EH (cell line): ENCODE results near the gene ANKRD65.
A peak's percentile ranks its signal among the peaks of the same experiment; 100 is the strongest.
"Not testable (repeated sequence)": the region's sequence is repeated elsewhere in the genome, so short reads cannot be mapped to it uniquely, and the experiment has no call there.

Experiments
- DNase-seq: peaks from one replicate; pipeline ENCODE4 v3.0.0-alpha.2; 2015; ENCODE audit warnings: low read depth

ANKRD65 gene

DNA sequence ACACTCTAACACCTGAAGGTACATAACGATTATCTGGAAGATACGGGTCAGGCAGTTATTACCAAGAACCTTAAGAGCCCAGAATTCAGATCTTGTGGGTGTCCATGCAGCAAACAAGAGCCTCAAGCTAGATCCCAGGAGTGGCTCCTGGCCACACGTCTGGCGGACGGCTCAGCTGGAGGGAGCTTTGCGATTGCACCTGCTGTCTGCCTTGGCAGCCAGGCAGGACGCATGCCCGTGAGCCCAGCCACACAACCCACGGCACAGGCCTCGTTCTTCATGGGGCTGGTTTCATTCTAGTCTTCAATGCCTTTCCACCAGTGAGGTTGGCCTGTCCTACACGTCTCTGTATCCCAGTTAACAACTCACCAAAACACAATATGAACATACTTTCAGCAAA lies 27.6 kb downstream of the ANKRD65 start:
- no peak for DNase-seq

DNA sequence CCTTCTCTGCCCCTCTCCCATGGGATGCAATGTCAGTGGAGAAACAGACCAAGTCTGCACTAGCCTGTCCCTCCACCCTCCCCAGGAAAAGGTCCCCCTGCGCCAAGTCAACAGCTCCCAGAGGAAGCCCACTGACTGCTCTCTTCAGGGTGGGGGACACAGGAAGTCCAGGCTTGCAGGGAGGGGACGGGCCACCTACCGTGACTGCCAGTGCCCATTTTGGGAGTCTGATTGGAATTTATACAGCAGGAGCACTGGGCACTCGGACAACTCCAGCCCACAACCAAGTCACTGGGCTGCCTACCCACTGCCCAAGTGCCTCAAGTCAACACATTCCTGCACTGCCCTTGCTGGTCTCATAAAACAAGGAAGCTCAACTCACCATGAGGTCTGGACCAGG lies 28.1 kb downstream of the ANKRD65 start:
- DNase-seq, result no peak

DNA sequence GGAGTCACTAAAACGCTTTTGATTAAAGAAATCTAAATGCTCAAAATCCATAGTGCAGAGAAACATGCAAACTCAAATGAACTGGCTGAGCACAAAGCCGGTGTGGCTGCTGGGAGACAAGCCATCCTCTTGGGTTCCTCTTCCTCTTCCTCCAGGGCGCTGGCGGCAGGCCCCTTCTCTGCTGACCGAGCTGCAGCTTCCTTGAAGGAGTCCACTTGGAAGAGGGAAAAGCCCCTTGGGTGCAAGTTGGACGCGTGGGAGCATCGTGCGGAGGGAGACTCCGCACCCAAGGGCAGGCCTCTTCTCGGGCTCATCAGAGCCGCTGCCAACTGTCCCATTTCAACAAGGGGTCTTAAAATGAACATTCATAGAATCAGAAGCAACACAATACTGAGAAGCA lies 29.9 kb downstream of the ANKRD65 start:
- DNase-seq, result no peak

DNA sequence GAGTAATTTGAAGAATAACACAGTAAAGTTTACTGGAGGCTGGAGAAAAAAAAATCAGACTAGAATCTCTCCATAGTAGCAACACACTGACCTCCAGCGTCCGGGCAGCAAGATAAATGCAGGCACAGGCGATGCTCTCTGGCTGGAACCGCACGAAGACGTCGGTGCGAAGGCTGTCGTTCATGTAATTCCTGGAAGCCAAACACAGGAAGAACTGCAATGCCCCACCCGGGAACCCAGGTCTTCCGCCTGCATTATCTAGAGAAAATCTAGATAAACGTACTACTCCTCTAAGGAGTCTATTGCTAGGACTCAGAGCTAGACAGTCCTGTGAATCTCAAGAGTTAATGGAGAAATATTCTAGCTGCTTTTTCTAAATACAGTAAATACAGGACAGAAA lies 30.4 kb downstream of the ANKRD65 start:
- DNase-seq, result no peak

DNA sequence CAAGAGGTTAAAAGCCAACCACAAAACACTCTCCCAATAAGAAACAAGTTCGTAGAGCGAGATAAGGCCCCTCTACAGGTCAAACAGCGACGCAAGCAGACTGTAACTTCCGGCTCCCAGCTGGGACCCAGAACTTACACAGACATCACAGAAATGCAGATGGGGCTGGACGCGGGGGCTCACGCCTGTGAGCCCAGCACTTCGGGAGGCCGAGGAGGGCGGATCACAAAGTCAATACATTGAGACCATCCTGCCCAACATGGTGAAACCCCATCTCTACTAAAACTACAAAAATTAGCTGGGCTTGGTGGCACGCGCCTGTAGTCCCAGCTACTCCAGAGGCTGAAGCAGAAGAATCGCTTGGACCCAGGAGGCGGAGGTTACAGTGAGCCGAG lies 33.0 kb downstream of the ANKRD65 start:
- DNase-seq, result no peak

DNA sequence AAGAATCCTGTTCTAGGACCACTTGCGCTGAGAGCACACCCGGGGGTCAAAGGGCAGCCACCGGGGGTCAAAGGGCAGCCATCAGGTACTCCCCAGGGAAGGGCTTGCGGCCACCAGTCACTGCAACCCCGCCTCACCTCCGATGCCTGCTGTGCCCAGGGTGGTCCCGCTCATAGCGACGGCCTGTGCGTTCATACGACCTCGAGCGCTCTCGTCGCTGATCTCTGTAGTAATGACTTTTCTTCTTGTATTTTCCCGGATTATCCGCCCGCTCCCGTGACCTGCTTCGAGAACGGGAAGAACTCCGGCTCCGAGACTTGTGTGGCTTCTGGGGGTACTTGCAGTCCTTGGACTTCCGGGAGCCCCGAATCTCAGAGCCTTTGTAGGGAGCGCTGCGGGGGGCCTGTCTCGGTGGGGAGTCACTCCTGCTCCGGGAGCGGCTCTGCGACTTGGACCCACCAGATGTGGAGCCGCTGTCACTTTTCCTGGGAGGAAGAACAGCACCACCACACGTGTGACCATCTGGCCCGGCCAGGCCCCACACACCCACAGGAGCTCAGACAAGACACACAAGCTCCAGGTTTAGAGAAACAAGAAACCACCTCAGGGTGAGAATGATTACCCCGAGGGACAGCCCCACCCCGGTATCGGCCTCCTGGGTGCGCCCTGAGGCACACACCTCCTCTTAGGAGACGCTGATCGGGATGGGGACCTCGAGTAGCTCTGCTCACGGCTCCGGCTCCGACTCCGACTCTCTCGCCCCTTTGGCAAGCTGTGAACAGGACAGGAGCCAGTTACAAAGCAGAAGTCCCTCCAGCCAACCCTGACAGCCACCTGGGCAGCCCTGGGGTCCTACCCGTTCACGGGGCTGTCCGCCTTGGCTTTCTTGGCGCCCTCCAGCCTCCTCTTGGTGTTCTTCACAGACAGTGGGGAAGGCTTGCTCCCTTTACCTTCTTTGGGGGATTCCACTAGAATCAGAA lies 33.7 kb downstream of the ANKRD65 start:
- no peak for DNase-seq

DNA sequence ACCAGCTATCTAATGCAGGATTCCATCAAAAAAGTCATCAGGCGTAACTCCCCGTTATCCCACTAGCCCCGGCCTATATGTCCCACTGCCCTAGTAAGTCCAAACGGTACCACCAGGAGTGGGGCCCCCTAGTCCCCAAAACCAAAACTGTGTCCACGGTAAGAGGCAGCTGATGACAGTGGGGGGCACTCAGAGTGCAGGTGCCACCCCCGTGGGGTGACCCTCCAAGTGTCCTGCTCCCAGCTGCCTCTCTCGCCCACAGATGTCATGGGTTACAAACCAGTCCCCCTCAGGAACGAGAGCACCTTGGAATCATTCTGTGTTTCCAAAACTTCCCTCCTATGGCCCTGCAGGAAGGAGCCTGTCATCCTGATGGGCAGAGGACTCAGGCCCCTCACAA lies 35.1 kb downstream of the ANKRD65 start:
- no peak for DNase-seq

DNA sequence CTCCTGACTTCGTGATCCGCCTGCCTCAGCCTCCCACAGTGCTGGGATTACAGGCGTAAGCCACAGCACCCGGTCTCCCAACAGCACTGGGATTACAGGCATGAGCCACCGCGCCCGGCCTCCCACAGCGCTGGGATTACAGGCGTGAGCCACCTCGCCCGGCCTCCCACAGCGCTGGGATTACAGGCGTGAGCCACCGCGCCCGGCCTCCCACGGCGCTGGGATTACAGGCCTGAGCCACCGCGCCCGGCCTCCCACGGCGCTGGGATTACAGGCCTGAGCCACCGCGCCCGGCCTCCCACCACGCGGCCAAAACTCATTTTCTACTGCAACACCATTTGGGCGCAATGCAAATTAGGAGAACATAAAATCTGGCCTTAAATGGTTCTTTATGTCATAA lies 35.7 kb downstream of the ANKRD65 start:
- not testable (repeated sequence) for DNase-seq

DNA sequence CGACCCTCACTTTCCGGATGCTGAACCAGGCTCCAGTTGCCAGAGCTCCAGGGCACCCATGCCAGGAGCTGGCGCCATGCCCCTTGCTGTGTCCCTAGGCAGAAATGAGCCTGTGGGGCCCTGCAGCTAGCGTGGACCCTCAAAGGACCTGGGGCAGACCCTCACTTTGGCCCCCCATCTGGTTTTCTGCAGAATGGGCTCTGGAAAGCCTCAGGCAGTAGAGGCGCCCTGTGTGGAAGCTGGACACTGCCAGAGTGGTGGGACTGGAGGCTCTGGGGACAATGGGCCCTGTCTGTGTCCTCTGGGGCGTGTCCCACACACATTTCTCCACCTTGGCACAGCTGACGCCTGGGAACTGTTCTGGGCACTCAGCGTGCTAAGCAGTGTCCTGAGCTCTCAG lies 39.8 kb downstream of the ANKRD65 start:
- no peak for DNase-seq

DNA sequence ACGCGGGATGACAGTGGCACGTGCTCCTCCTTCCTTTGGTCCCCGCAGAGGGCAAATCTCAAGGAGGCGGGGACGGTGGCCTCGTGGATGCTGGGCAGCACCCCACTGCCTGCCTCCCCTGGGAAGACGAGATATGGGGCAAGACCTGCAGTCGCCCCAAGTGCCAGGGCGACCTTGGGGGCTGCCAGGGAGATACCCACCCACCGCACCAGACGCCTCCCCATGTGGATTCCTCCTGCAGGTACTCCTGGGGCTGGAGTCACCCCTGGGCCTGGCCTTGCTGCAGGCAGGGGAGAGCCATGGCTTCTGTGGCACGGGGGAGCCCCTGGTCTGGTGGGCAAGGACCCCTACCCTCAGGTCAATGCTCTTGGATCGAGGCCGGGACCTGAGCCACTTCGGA lies 40.2 kb downstream of the ANKRD65 start:
- no peak for DNase-seq

DNA sequence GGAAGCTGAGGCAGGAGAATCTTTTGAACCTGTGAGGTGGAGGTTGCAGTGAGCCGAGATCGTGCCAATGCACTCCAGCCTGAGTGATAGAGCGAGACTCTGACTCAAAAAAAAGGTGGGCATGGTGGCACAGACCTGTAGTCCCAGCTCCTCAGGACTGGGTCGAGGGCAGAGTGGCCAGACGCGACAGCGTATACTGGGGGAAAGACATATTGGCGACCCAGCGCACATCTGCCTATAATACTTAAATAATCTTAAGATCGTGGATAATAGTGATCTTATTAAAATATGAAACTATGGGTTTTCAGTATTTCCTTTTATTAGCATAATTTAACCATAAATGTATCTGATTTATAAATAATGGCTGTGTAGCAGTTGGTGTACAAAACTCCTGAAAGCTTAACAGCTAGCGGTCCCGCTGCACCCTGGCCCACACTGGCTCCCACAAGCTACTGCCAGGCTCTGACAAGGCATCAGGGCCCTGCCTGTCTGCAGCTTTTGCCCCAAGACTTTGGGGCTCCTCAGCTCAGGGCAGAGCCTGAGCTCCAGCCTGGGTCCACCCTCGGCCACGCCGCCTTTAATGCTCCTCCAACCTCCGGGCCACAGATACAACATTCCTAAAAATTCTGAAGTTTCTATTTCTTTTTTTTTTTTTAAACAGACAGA lies 43.4 kb downstream of the ANKRD65 start:
- no peak for DNase-seq

DNA sequence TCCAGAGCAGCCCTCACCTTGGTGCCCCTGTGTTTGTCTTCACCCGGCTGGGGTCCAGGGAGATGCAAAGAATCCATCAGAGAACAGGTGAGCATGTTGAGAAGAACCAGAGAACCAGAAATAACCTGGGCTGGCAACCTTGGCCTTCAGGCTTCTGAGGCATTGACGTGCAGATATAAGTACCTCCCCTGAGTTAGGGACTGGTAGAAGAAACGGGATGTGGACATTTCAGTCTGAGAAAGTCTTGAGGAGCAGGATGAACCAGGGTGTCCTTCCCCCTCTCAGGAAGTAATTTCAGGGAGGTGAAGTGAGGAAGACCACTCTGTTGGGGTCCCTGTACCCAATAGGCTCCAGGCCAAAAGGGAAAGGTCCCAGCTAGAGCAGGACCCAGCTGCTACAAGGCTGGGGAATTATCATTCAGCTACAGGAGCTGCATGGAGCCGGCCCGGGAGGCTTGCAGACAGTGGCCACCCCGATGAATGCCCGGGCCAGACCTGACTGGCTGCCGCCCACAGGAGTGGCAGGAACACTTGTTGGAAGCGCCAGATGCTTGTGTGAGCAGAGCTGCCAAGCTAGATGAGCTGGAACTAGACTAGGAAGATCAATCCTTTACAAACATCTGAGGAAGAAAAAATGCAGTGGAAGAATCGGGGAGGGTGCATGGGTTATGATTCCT lies 44.4 kb downstream of the ANKRD65 start:
- DNase-seq, result no peak

DNA sequence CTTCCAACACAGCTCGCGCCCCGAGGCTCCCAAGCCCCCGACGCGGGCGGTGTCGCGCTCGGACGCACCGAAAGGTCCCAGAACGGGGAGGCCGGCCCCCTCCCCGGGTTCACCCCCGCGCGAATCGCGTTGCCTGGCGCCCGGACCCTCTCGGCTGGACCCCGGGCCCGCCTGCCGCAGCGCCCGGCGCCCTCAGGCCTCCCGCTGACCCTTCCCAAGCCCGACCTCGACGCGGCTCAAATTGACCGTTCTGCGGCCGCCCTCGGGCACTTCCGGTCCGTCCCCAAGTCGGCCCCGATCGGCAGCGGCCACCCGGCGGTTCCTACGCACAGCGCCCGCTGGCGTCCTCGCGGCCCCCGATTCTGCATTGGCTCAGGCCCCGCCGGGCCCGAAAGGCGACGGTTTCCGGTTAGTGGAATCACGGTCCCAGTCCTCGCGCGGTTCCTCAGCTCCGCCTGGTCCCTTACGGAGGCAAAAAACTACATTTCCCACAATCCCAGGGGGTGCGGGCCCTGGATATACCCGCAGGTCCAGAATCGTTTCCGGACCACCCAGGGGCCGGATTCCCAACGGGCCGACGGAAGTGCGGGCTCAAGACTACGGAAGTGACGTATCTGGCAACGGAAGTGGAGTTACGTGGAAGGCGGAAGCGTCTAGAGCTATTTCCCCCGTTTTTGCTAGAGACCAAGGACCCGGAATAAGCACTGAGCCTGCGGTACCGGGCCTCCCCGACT lies 46.0 kb downstream of the ANKRD65 start, which contains the start of gene AURKAIP1:
TSS of gene AURKAIP1 (minus strand) at position 279 of the 734 bp plus-strand sequence. CDS start 451 bp downstream, outside the sequence.
- DNase-seq, result peak; percentile 100

DNA sequence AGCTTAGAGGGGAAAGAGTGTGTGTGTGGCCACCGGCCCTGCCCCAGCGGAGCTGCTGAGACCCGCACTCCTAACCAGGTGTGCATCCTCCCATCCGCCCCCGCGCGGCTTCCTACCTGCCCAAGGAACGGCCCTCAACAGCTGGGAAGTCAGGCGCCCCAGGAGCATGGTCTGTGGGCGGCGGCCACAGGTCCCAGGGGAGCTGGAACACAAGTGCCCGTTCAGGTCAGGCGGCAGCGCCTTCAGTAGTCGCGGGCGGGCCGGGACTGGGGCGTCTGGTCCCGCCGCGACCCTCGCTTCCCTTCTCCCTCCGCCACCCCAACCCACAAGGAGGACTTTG lies 46.5 kb downstream of the ANKRD65 start:
- DNase-seq, result peak; percentile 9

DNA sequence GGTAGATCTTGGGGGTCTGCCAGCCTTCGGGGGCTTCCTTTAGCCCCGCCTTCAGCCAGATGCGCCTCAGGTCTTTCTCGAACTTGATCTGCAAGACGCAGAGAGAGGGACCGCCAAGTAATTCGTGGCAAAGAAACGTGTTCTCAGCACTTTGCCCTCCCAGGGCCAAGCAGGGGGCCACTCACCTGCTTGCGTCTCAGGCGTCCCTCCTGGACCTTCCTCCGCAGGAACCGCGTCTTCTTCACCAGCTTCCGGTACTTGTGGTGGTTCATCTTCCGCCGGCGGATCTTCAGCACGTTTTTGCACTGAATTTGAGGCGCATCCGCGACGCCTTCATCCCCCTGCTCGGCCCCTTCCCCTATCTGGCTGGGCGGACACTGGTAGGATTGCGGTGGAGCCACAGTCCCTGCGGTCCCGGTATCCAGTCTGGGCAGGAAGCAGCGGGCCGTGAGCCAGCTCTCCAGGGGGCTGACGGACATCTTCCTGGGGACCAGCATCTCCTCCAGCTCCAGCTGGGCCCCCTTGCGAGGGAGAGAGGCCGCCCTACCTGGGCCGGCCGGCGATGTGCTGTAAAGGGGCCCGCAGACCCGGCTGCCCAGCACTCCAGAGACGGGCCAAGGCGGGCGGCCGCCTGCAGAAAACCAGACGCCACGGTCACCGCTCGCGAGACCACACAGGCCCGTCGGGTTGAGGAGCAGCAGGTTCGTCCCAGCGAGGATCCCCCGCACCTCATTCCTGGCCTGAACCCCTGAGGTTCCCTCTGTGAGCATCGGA lies 47.1 kb downstream of the ANKRD65 start:
- DNase-seq, result no peak

DNA sequence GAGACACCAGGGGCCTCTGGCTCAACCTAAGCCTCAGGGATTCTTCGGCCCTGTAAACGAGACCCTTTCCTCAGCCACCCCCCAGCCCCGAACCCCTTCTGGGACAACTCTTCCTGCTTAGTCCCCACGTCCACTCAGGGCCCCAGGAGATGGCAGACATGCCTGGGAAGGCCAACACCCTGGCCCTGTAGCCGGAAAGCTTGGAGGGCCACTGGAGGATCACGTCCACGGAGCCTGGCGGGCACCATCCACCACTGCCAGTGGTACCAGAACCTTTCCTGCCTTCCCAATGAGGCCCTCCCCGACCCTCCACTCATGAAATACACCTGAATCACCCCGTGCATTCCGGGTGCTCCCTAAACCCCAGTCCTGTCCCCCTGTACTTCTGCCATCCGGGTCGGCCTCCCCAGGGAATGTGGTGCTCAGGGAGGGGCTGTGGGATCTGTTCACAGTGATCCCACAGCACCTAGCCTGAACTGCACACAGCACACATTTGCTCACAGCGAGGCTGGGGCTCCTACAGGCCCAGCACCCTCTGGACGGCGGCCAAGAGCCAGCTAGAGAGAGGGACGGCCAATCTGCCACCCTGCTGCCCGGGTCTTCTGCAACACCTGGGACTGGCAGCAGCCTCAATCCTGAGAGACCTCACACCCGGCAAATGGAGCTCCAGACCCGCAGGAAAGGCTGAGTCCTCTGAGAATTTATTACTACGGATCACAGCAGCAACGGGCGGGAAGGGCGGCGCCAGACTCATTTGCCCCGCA lies 47.8 kb downstream of the ANKRD65 start:
- DNase-seq, result no peak

DNA sequence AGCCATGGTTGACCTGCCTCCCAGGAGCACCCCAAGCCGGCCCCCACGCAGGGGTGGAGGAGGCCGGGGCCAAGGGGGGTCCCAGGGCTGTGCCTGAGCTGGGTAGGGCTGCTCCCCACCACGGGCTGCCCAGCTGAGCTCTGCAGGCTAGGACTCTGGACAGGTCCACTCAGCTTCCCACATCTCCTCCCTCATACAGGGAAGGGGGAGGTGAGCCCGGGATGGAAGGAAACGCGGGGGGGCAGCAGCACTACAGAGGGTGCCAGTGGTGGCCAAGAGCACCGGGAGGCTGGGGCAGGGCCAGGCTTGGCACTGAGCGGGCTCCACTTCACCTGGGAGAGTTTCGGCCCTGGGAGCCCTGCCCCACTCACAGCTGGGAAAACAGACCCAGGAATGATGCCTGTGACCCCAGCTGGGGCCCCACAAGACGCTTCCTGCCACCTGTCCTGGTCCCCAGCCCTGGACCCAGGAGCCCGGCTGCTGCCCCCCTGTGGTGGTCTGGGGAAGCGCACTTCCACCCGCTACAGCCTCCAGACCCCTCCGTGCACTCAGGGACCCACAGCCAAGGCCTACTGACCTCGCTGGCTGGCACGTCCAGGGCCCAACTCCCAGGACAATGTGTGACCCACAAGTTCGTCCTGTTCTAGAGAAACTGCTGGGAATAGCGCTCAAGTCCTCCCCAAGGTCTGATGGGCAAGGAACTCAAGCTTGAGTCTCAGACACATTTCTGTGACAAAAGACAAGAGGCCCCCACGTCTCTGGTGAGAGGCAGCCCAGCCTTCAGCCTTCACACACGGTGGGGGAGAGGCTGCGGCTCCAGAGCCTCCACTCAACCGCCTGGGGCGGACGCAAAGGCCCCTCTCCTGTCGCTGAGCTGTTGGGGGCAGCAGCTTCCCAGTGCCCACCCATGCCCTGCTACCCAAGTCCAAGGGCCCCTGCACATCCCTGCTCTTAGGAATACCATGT lies 49.0 kb downstream of the ANKRD65 start:
- peak; percentile 65 for DNase-seq

DNA sequence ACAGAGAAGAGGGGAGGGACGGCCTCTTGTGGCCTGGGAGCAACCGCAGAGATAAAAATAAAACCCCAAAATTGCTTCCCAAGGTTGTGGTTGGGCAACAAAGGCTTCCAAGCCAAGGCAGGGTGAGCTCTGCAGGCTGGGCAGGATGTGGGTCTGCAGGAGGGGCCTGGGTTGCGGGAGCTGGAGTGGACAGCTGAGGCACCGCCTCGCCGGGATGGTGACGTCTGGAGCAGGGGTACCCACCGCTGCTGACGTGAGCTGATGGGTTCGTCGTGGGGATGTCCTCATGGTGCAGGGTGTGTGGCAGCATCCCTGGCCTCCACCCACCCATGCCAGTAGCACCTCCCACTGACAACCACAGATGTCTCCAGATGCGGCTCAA lies 49.7 kb downstream of the ANKRD65 start:
- DNase-seq, result no peak

DNA sequence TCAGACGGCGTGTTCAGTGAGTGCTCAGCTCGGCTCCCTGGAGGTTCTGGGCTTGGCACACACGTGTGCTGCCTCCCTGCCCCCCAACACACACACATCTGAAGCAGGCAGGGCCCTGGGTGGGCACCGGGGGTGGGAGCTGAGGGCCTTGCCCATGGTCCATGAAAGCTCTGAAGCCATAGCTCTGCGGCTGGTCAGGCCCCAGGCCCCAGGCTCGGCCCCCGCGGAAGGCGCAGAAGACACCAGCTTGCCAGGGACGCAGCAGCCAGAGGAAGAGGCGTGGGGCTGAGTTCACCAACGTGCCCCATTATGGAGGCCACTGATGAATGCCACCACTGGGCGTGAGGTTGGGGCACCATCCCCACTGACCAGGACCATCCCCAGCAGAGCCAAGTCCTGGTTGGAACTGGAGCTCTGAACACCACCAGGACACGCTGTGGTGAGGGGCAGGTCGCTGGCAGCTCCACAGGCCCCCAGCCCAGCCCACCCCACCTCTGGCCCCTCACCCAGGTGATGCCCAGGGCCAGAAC lies 50.2 kb downstream of the ANKRD65 start:
- DNase-seq, result no peak
